ENCODE results near the gene CDYL2.

The CDYL2 gene

GRCh38 chr16:80704751-80705505 is 99.5 kb downstream of the CDYL2 start:
- no peak for DNase-seq (ENCODE audit: low spot score)

- no peak for DNase-seq (ENCODE audit: low spot score)
Observed at GRCh38 chr16:80703131-80704071, 101.0 kb downstream of the CDYL2 start.

- no peak for DNase-seq (ENCODE audit: low spot score)
Observed at GRCh38 chr16:80702696-80703095, 101.7 kb downstream of the CDYL2 start.

GRCh38 chr16:80700558-80700957 is 103.8 kb downstream of the CDYL2 start:
- no peak for DNase-seq (ENCODE audit: low spot score)

GRCh38 chr16:80695020-80695419 is 109.4 kb downstream of the CDYL2 start:
- no peak for DNase-seq (ENCODE audit: low spot score)

GRCh38 chr16:80693553-80693952 is 110.8 kb downstream of the CDYL2 start:
- no peak for DNase-seq (ENCODE audit: low spot score)

GRCh38 chr16:80692270-80692669 is 112.1 kb downstream of the CDYL2 start:
- DNase-seq (ENCODE audit: low spot score) = no peak

- no peak for DNase-seq (ENCODE audit: low spot score)
Observed at GRCh38 chr16:80691111-80691741, 113.2 kb downstream of the CDYL2 start.

- DNase-seq (ENCODE audit: low spot score) = no peak
Observed at GRCh38 chr16:80689487-80689886, 114.9 kb downstream of the CDYL2 start.

- no peak for DNase-seq (ENCODE audit: low spot score)
Observed at GRCh38 chr16:80687606-80688005, 116.8 kb downstream of the CDYL2 start.

- DNase-seq (ENCODE audit: low spot score) = no peak
Observed at GRCh38 chr16:80684906-80685305, 119.5 kb downstream of the CDYL2 start.

- DNase-seq (ENCODE audit: low spot score) = no peak
Observed at GRCh38 chr16:80684136-80684765, 120.1 kb downstream of the CDYL2 start.

- DNase-seq (ENCODE audit: low spot score) = no peak
Observed at GRCh38 chr16:80683646-80684045, 120.8 kb downstream of the CDYL2 start.

GRCh38 chr16:80682421-80683070 is 121.9 kb downstream of the CDYL2 start:
- no peak for DNase-seq (ENCODE audit: low spot score)

GRCh38 chr16:80681436-80681835 is 123.0 kb downstream of the CDYL2 start:
- no peak for DNase-seq (ENCODE audit: low spot score)

- DNase-seq (ENCODE audit: low spot score) = no peak
Observed at GRCh38 chr16:80680839-80681238, 123.6 kb downstream of the CDYL2 start.

- DNase-seq (ENCODE audit: low spot score) = no peak
Observed at GRCh38 chr16:80680046-80680445, 124.4 kb downstream of the CDYL2 start.

- DNase-seq (ENCODE audit: low spot score) = no peak
Observed at GRCh38 chr16:80674884-80675283, 129.5 kb downstream of the CDYL2 start.

- DNase-seq (ENCODE audit: low spot score) = no peak
Observed at GRCh38 chr16:80672379-80672778, 132.0 kb downstream of the CDYL2 start.

- DNase-seq (ENCODE audit: low spot score) = no peak
Observed at GRCh38 chr16:80671281-80671849, 133.0 kb downstream of the CDYL2 start.

- no peak for DNase-seq (ENCODE audit: low spot score)
Observed at GRCh38 chr16:80670170-80670865, 134.1 kb downstream of the CDYL2 start.

Data from globus pallidus (tissue), 1 donor.